HCT116 (cell line): ENCODE results near the gene NXN. TPM values are rescaled to one million over a fixed set of nuclear protein-coding genes. Genes with fewer than 3 reads are reported as not detected.

Source experiments
- ATAC-seq: fragments of 200-7000 bp; cut with Tn5 transposase; 2 replicates; pipeline ENCODE4 v1.9.1; 2020; ENCODE audit warnings: mild to moderate bottlenecking, moderate library complexity
- BruUV-seq: library from RNA; stranded (reverse); fragments of 400-500 nt; replicated peaks from 2 replicates; lab custom pipeline; 2021; lab: Mats Ljungman, UMichigan
- CTCF ChIA-PET: fragments of 300-600 bp; sonication (Branson Sonifier 250); formaldehyde crosslinking; loops from one replicate; lab custom pipeline; 2021; ENCODE audit warnings: antibody characterized with exemption; lab: Charles Lee
- POLR2A ChIA-PET: fragments of 300-600, 350-600 bp; sonication (Branson Sonifier 250); formaldehyde crosslinking; loops from one replicate; lab custom pipeline; 2021; ENCODE audit warnings: antibody characterized with exemption; lab: Charles Lee
- RAD21 ChIA-PET, 2 experiments: fragments of 300-600 bp; sonication (Branson Sonifier 250); formaldehyde crosslinking; loops; one replicate each; lab custom pipeline; 2023; ENCODE audit warnings: low total read pairs in 2 of 2; ENCODE audit not compliant: uncharacterized antibody in 2 of 2, unreplicated experiment in 2 of 2, low non-redundant PET in 1 of 2; lab: Charles Lee
- DNase-seq: peaks from one replicate; pipeline ENCODE4 v3.0.0-alpha.2; 2010; ENCODE audit warnings: low read depth, low spot score
- H2AFZ ChIP-seq: fragments of 200-600 bp; shearing (Covaris generic), sonication (generic); 2 replicates; pipeline ENCODE4 v1.6.1; 2017; ENCODE audit warnings: low read depth, mixed run types, mixed read lengths, antibody characterized with exemption, low read length; ENCODE audit not compliant: poor library complexity, severe bottlenecking
- H3K27ac ChIP-seq: 2 replicates; pipeline ENCODE4 v1.5.1; 2012; ENCODE audit warnings: low read depth, low read length
- H3K27me3 ChIP-seq: fragments of 200-600 bp; sonication (generic); 2 replicates; pipeline ENCODE4 v1.6.1; 2016; ENCODE audit warnings: mixed run types, low read length, mixed read lengths; ENCODE audit not compliant: insufficient read depth
- H3K36me3 ChIP-seq, 2 experiments: fragments of 200-500 bp in 1 of 2; fragments of 200-600 bp in 1 of 2; sonication (Bioruptor generic) in 1 of 2; sonication (generic) in 1 of 2; 2 replicates each; pipeline versions ENCODE4 v1.5.1 to v1.6.1; 2014 to 2016; ENCODE audit warnings: low read length in 2 of 2, inconsistent platforms in 1 of 2, mixed read lengths in 1 of 2, mixed run types in 1 of 2; ENCODE audit not compliant: insufficient read depth in 2 of 2, control insufficient read depth in 1 of 2
- H3K4me1 ChIP-seq, 2 experiments: fragments of 200-600 bp in 1 of 2; sonication (generic) in 1 of 2; 2 replicates each; pipeline versions ENCODE4 v1.5.1 to v1.6.1; 2012 to 2017; ENCODE audit warnings: low read length in 2 of 2, inconsistent platforms in 1 of 2, mild to moderate bottlenecking in 1 of 2, mixed read lengths in 1 of 2, mixed run types in 1 of 2, moderate library complexity in 1 of 2; ENCODE audit not compliant: insufficient read depth in 2 of 2, control insufficient read depth in 1 of 2
- H3K4me2 ChIP-seq: fragments of 200-600 bp; sonication (generic); 2 replicates; pipeline ENCODE4 v1.6.1; 2017; ENCODE audit warnings: mixed run types, low read length, mixed read lengths
- H3K4me3 ChIP-seq, 2 experiments: fragments of 200-600 bp in 1 of 2; sonication (generic) in 1 of 2; replicated peaks in 1 of 2; 2 replicates each; pipeline ENCODE4 v1.5.1; 2011 to 2016; ENCODE audit warnings: low read length in 2 of 2, control low read depth in 1 of 2, low read depth in 1 of 2, mild to moderate bottlenecking in 1 of 2, mixed read lengths in 1 of 2, mixed run types in 1 of 2
- H3K79me2 ChIP-seq: fragments of 200-600 bp; sonication (generic); 2 replicates; pipeline ENCODE4 v1.6.1; 2017; ENCODE audit warnings: mild to moderate bottlenecking, mixed run types, low read length, moderate library complexity, mixed read lengths; ENCODE audit not compliant: insufficient read depth
- H3K9ac ChIP-seq: fragments of 200-600 bp; sonication (generic); 2 replicates; pipeline ENCODE4 v1.6.1; 2016; ENCODE audit warnings: low read length, mixed read lengths
- H3K9me2 ChIP-seq: fragments of 200-600 bp; sonication (generic), shearing (Covaris generic); 2 replicates; pipeline ENCODE4 v1.6.1; 2017; ENCODE audit warnings: mixed run types, mild to moderate bottlenecking, moderate library complexity; ENCODE audit not compliant: insufficient read depth
- H3K9me3 ChIP-seq, 2 experiments: fragments of 200-500 bp in 1 of 2; fragments of 200-600 bp in 1 of 2; sonication (Bioruptor generic) in 1 of 2; sonication (generic) in 1 of 2; 2 replicates each; pipeline ENCODE4 v1.6.1; 2014 to 2017; ENCODE audit warnings: low read length in 2 of 2, mixed read lengths in 2 of 2, inconsistent platforms in 1 of 2, low read depth in 1 of 2, mild to moderate bottlenecking in 1 of 2, mixed run types in 1 of 2, moderate library complexity in 1 of 2; ENCODE audit not compliant: control insufficient read depth in 1 of 2, insufficient read depth in 1 of 2
- H4K20me1 ChIP-seq: fragments of 200-600 bp; sonication (generic), shearing (Covaris generic); 2 replicates; pipeline ENCODE4 v1.6.1; 2017; ENCODE audit warnings: mixed run types, mild to moderate bottlenecking, moderate library complexity; ENCODE audit not compliant: insufficient read depth
- CBX3 ChIP-seq: IDR thresholded peaks from 2 replicates; pipeline ENCODE4 v1.6.1; 2012; ENCODE audit warnings: low read depth
- CEBPB ChIP-seq: IDR thresholded peaks from 2 replicates; pipeline ENCODE4 v1.6.1; 2012; ENCODE audit warnings: low read depth
- ELF1 ChIP-seq: IDR thresholded peaks from 2 replicates; pipeline ENCODE4 v1.6.1; 2012; ENCODE audit warnings: low read depth, borderline replicate concordance
- JUND ChIP-seq: IDR thresholded peaks from 2 replicates; pipeline ENCODE4 v1.6.1; 2012
- POLR2A ChIP-seq: IDR thresholded peaks from 2 replicates; pipeline ENCODE4 v1.7.0; 2011; ENCODE audit warnings: borderline replicate concordance; ENCODE audit not compliant: insufficient read depth, insufficient read length; ENCODE audit errors: extremely low read depth
- RAD21 ChIP-seq: IDR thresholded peaks from 2 replicates; pipeline ENCODE4 v1.6.1; 2012; ENCODE audit warnings: low read depth, mild to moderate bottlenecking
- SIN3A ChIP-seq: IDR thresholded peaks from 2 replicates; pipeline ENCODE4 v1.6.1; 2012; ENCODE audit warnings: low read depth
- SP1 ChIP-seq: IDR thresholded peaks from 2 replicates; pipeline ENCODE4 v1.6.1; 2012; ENCODE audit warnings: low read depth
- YY1 ChIP-seq: IDR thresholded peaks from 2 replicates; pipeline ENCODE4 v1.6.1; 2011; ENCODE audit warnings: low read length, low read depth, moderate library complexity, mild to moderate bottlenecking; ENCODE audit not compliant: insufficient replicate concordance; ENCODE audit errors: extremely low read depth
- ZFX ChIP-seq: fragments of 450-650 bp; IDR thresholded peaks from 2 replicates; pipeline ENCODE4 v1.6.1; 2017
- ZNF274 ChIP-seq: fragments of 200-500 bp; sonication (Bioruptor generic); IDR thresholded peaks from 2 replicates; pipeline ENCODE4 v1.6.1; 2014; ENCODE audit warnings: mild to moderate bottlenecking, low read depth, low read length, inconsistent platforms
- intact Hi-C: fragments of 100-400 bp; cut with micrococcal nuclease; formaldehyde crosslinking; loops from 2 replicates; pipeline ENCODE4 v1.10.0; 2022
- total RNA-seq: library from RNA; stranded (reverse); gene quantifications from one replicate; pipeline ENCODE4 v1.2.1, GENCODE V29; 2021; ENCODE audit not compliant: unreplicated experiment
- TF ChIP-seq, protein P1 (sequence below): IDR thresholded peaks from 2 replicates; pipeline ENCODE4 v1.6.1; 2012
- TF ChIP-seq, protein P2 (sequence below), 3 experiments: fragments of 200-600 bp in 1 of 3; sonication (generic) in 1 of 3; IDR thresholded peaks in 2 of 3; conservative IDR thresholded peaks in 1 of 3; 2 replicates each; pipeline ENCODE4 v1.5.1; 2012 to 2017; ENCODE audit warnings: low read depth in 2 of 3, low read length in 2 of 3, antibody characterized with exemption in 1 of 3, borderline replicate concordance in 1 of 3, control low read depth in 1 of 3, mild to moderate bottlenecking in 1 of 3, mixed read lengths in 1 of 3, mixed run types in 1 of 3, moderate library complexity in 1 of 3; ENCODE audit not compliant: insufficient read depth in 1 of 3

NXN gene
- total RNA-seq, 1 experiment from 2014 or later, result 83.7 TPM

DNA sequence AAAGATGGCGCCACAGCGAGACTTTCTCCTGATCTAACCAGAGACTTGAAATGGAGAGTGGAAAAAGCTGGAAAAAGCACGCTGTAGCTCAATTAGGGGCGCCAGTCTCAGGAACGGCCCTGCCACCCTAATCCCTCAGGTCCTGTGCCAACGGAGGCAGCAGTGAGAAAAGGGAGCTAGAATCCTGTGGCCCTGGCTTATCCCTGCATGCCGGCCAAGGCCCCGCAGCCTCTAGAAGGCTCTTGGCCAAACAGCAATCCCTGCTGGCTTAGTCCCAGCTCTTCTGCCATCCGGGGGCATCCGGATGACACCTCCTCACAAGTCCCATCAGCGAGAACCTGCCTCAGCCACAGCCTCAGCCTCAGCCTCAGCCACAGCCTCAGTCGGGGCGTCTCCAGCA is 127.7 kb downstream of the NXN start:
- no peak overlapping the region for H3K4me2 ChIP-seq
- RAD21 ChIA-PET, result no interaction called here
- H4K20me1 ChIP-seq, result no peaks in the 10 kb centered on the region
- peaks cover 59% of the 10 kb centered on the region; the same call in 1 of the 2 replicates for H3K79me2 ChIP-seq
- no peaks in the 10 kb centered on the region for H3K9me2 ChIP-seq
- BruUV-seq, result no TSS peak
- DNase-seq (no peak), ATAC-seq (no peak)
- H3K27me3 ChIP-seq, result no peaks in the 10 kb centered on the region
- no peak overlapping the region for H2AFZ ChIP-seq
- CTCF ChIA-PET, result no interaction called here
- no peaks in the 10 kb centered on the region for H3K4me1 ChIP-seq
- POLR2A ChIA-PET, result no interaction called here
- H3K4me3 ChIP-seq, result no peak overlapping the region
- H3K36me3 ChIP-seq, result no peaks in the 10 kb centered on the region
- intact Hi-C loops, result no loop called here
- TF ChIP-seq CBX3 (no peak), ZNF274 (no peak), RAD21 (no peak), JUND (no peak), POLR2A (no peak), ZFX (no peak), SP1 (no peak), ELF1 (no peak), SIN3A (no peak), YY1 (no peak), CEBPB (no peak)
- TF ChIP-seq, protein P1, sequence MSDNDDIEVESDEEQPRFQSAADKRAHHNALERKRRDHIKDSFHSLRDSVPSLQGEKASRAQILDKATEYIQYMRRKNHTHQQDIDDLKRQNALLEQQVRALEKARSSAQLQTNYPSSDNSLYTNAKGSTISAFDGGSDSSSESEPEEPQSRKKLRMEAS, result no peak
- TF ChIP-seq, protein P2, sequence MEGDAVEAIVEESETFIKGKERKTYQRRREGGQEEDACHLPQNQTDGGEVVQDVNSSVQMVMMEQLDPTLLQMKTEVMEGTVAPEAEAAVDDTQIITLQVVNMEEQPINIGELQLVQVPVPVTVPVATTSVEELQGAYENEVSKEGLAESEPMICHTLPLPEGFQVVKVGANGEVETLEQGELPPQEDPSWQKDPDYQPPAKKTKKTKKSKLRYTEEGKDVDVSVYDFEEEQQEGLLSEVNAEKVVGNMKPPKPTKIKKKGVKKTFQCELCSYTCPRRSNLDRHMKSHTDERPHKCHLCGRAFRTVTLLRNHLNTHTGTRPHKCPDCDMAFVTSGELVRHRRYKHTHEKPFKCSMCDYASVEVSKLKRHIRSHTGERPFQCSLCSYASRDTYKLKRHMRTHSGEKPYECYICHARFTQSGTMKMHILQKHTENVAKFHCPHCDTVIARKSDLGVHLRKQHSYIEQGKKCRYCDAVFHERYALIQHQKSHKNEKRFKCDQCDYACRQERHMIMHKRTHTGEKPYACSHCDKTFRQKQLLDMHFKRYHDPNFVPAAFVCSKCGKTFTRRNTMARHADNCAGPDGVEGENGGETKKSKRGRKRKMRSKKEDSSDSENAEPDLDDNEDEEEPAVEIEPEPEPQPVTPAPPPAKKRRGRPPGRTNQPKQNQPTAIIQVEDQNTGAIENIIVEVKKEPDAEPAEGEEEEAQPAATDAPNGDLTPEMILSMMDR (IDR thresholded peaks at IDR 0.05 in 2 of 3, conservative IDR thresholded peaks at IDR 0.05 in 1 of 3; ENCODE audit: borderline replicate concordance in 1 of 3, insufficient read depth in 1 of 3, low read depth in 2 of 3, low read length in 2 of 3), result no peak
- no peak overlapping the region for H3K27ac ChIP-seq
- H3K9me3 ChIP-seq, result no peaks in the 10 kb centered on the region
- no peak overlapping the region for H3K9ac ChIP-seq
